Brain pericyte (primary cell): ENCODE data around the gene LOC128125822.

Source experiments
- DNase-seq: peaks from one replicate; pipeline ENCODE4 v3.0.0-alpha.2; 2012; ENCODE audit warnings: low read depth, low spot score

Gene LOC128125822

GRCh38 chr6:63556369-63556768 is 15.9 kb upstream of the LOC128125822 start:
- no peak for DNase-seq

DNA sequence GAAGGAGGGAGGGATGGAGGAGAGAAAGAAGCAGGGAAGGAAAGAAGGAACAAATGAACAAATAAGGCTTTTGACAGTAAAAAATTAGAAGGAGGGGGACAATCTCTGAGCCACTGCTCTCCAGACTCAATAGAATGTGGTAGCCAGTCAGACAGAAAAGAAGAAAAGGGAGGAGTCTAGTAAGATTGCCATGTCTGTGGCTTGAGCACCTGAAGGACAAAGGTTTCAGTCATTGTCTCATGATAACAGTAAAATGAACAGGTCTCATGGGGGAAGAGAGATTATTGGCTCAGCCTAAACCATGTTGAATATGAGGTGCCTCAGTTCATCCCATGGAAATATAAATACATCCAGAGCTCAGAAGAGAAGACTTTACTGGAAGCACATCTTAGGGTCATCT is 14.0 kb upstream of the LOC128125822 start:
- DNase-seq, result no peak

DNA sequence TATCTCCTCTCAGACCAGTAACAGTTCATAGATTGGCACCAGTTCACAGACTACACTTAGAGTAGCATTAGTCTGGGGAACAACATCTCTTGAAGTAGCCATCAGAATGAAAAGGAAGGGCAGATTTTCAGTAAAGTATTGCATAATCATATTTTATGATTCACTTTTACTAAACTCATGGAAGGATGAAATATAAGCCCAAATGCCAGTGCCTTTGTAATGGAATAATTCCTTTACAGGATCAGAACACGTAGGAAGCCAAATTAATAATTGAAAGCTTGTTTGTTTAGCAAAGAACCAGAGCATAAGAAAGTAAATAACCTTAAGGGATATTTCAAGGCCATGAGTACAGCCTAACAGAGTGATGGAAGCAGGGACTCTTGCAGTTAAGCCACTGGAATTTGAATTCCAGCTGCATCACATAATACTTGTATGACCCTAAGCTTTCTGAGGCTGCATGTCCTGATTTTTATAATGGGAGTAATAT is 11.4 kb upstream of the LOC128125822 start:
- no peak for DNase-seq

- DNase-seq, result no peak
Measured at GRCh38 chr6:63561288-63561687, 11.0 kb upstream of the LOC128125822 start.

- no peak for DNase-seq
Measured at GRCh38 chr6:63563235-63563634, 9.0 kb upstream of the LOC128125822 start.

DNA sequence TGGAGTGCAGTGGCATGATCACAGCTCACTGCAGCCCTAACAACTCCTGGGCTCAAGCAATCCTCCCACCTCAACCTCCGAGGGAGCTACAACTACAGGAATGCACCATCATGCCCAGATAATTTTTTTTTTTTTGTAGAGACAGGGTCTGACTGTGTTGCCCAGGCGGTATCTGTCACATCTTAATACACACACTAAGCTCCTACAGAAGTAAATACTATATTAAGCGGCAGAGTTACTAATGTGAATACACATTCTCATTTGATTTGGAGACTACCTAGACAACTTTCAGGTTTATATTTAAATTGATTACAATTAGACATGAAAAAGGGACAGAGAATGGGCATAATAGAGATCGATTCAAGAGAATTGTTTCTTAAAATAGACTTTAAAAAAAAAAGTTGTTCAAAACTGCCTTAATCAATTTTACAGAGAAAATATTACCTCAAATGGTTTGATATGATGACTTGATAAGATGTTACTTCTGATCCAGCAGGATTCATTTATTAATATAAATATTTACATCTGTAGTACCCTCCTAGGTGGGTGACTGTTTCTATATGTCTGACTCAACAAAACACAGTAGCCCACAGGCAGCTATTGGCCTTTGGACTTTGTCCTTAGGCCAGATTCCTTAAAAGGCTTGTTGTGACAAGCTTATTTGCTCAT is 7.1 kb upstream of the LOC128125822 start:
- DNase-seq, result no peak

DNA sequence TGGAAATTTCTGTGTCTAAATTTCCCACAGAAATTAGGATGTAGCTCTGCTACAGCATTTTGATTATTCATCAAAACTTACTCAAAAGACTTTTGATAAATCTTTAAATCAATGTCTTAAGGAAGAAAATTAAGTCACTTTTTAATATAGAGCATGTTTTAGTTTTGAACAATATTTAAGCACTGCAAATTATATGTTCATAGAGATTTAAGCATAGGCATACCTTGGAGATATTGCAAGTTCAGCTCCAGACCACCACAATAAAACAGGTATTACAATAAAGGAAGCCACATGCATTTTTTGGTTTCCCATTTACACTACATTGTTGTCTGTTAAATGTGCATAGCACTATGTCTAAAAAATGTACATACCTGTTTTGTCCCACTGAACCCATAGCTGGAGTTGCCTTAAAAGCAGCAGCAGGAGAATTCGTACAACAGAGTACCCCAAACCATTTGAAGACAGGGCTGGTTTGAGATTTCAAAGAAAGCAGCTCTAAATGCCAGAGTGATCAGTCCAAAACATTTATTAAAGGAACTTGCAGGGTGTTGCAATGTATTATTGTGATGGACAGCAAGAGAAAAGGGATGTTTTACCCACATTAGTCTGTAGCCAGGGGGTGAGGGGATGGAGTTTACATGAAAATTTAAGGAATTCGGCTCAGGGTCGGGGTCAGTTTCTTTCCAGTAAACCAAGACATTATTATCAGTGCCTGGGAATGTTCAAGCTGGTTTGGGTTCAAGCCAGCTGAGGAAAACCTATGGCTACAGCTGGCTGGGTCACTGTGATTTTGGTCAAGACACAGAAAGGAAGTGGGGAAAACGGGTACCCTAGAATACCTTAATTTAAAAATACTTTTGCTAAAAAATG is 6.3 kb upstream of the LOC128125822 start:
- DNase-seq, result no peak

DNA sequence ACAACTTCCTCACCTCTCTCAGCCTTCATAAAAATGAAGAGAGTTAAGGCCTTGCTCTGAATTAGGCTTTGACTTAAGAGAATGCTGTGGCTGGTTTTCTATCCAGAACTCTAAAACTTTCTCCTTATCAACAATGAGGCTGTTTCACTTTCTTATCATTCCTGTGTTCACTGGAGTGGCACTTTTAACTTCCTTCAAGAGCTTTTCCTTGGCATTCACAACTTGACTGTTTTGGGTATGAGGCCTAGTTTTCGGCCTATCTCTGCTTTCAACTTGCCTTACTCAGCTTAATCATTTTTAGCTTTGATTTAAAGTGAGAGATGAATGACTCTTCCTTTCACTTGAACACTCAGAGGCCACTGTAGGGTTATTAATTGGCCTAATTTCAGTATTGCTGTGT is 4.3 kb upstream of the LOC128125822 start:
- no peak for DNase-seq

DNA sequence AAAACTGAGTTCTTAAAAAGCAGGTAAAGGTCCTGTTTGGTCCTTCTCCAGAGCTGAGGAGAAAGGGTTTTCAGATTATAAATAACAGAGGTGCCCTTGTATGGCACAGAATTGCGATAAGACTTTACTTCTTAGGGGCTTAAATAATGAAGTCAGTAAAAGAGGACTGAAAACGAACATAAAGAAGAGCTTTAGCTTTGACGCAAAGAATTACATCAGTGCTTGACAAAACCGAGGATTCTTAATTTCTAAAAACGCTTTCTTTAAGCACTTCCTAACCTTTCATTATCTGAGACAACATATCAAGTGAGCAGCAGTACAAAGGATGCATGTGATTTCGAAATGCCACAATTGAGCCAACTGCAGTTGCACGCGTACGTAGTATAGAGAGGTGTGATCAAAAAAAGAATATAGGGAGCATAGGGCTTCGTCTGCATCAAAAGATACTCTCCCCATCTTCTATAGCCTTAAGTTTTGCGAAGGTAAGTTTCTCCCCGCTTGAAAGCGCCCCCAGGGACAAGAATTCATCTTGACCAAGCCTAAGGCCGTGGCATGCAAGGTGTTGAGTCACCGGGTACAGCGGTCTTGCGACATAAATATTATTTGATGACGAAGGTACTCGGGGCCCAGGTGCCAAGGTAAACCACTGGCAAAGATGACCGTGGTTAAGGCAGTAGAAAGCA is 778 bp upstream of the LOC128125822 start:
- no peak for DNase-seq

DNA sequence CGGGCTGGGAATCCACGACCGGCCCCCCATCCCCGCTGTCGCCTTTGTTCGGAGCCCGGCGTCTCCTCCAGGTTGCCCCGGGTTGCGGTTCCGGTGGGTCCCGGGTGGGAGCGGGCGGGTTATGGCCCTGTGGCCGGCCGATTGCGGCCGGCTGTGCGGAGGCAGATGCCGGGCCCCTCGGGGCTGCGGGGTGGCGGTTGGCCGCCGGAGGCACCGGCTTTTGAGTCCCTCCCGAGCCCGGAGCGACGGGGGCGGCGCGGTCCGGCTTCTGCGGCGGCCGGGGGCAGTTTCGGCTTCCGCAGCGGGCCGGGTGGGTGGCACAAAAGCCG is 431 bp downstream of the LOC128125822 start:
- no peak for DNase-seq

- DNase-seq, result no peak
Measured at GRCh38 chr6:63573076-63573898, 1.0 kb downstream of the LOC128125822 start.

- no peak for DNase-seq
Measured at GRCh38 chr6:63573899-63574553, 1.7 kb downstream of the LOC128125822 start.

- no peak for DNase-seq
Measured at GRCh38 chr6:63574554-63574900, 2.2 kb downstream of the LOC128125822 start.

GRCh38 chr6:63576147-63576772 is 4.0 kb downstream of the LOC128125822 start:
- DNase-seq, result no peak

DNA sequence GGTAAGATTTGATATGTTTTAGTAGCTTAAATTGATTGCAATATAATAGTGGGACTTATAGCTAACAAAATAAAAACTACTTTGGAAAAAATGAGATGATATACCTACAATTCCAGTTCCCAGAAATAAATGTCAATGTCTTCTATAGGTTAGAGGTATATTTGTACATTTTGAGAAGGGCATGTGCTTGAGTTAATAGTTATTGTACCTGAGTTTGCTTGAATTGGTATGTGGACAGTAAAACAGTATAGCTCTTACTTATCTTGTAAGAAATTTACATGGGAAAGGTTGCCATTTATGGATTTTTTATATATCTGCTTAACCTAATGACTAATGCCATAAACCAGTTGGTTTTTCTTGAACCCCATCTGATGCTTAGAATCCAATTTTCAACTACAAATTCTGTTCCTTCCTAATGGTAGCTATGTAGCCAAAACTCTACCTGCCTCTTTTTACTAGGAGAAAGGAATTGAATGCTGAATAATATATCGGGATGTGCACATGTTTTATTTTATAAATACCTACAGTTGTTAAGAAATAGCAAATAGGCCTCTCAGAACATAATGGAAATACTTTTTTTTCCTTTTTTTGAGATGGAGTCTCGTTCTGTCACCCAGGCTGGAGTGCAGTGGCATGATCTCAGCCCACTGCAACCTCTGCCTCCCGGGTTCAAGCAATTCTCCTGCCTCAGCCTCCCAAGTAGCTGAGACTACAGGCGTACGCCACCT is 4.9 kb downstream of the LOC128125822 start:
- DNase-seq, result no peak

DNA sequence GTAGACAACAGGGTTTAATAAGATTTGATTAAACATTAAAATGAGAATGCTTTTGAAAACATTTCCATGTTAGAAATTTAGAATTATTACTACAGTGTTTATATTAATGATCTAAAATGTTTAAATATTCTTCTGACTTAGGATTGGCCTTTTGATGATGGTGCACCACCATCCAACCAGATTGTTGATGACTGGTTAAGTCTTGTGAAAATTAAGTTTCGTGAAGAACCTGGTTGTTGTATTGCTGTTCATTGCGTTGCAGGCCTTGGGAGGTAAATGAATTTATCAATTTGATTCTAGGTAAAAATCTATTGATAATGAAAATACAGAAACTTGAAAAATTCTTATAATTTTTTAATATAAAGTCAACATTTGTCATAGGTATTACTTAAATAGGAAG is 6.5 kb downstream of the LOC128125822 start:
- no peak for DNase-seq

GRCh38 chr6:63579937-63580703 is 7.8 kb downstream of the LOC128125822 start:
- DNase-seq, result no peak

- DNase-seq, result no peak
Measured at GRCh38 chr6:63580704-63580961, 8.4 kb downstream of the LOC128125822 start.

- DNase-seq, result no peak
Measured at GRCh38 chr6:63581355-63582013, 9.2 kb downstream of the LOC128125822 start.
